ENCODE data around the gene C19orf12.
"Not testable (repeated sequence)": the region's sequence is repeated elsewhere in the genome, so short reads cannot be mapped to it uniquely, and the experiment has no call there.

Gene C19orf12

DNA sequence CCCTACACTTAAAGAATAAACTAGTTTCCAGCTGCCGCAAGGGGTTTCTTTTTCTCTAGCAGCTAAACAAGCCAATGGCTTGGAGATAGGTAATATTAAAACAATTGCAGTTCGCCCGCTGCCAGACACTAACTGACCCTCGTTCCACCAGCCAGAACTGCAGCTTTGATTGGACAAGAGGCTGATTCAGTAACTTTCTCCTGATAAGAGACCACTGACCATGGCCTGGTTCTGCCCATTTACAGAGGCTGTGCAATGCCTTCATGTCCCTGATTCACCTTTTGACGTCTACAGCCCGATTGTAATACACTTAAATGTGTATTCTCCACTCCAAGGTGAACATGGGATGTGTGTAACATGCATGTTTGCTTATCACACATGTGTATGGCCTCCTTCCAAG, 12.8 kb upstream of the C19orf12 start:
- no peak for DNase-seq

DNA sequence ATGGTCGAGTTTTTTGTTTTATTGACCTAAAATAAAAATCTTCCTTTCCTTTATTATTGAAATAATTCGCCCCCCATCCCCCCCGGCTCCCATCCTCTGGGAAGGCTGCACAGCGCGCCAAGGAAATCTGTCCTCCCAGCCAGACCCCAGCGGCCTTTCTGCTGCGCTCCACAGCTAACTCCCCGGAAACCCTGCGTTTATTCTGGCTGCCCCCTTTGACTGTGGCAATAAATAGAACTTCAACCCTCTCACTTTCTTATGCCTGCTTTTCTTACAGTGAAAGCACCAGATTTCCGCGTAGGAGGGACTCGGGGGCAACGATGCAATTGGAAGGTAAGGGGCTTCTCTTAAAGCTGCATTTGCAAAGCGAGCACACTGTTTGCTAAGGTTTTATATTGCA, 9.7 kb upstream of the C19orf12 start:
- no peak for DNase-seq

DNA sequence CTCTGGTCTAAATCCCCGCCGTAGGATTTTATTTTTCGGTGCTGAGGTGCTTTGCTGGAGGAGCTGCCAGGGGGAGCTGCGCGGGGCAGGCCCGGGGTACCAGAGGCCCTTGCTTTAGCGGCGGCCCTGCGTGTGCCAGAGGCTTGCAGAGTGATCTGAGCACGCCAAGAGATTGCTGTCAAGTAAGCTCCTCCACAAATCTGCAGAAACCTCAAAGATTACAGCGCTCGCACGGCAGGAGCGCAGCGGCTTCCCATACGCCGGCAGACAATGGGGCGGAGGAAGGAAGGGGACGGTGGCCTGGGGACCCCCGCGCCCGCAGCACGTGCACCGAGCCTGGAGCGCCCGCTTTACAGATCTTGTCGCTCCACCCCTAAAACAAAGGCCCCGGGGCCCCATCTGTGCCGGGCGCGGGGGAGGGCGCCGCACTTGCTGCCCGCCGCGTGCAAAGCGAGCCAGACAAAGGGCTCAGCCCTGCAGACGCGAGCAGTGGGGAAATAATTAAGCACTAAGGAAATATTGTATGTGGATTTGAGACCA, 9.1 kb upstream of the C19orf12 start:
- DNase-seq: no peak

DNA sequence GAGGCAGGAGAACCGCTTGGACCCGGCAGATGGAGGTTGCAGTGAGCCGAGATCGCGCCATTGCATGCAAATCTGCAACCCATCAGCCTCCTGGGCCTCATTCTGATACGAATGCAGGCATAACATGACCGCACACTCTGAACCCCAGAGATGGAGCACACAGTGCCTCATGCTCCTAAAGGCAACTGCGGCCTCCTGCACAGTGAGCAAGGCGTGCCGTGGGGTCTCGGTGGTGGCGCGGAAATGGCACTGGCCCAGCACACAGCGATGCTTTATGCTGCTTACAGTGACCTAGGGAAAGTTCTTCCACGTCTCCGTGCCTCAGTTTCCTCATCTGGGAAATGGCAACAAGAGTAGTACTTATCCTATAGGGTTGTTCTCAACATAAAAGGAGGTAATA, 2.0 kb upstream of the C19orf12 start:
- DNase-seq: no peak

DNA sequence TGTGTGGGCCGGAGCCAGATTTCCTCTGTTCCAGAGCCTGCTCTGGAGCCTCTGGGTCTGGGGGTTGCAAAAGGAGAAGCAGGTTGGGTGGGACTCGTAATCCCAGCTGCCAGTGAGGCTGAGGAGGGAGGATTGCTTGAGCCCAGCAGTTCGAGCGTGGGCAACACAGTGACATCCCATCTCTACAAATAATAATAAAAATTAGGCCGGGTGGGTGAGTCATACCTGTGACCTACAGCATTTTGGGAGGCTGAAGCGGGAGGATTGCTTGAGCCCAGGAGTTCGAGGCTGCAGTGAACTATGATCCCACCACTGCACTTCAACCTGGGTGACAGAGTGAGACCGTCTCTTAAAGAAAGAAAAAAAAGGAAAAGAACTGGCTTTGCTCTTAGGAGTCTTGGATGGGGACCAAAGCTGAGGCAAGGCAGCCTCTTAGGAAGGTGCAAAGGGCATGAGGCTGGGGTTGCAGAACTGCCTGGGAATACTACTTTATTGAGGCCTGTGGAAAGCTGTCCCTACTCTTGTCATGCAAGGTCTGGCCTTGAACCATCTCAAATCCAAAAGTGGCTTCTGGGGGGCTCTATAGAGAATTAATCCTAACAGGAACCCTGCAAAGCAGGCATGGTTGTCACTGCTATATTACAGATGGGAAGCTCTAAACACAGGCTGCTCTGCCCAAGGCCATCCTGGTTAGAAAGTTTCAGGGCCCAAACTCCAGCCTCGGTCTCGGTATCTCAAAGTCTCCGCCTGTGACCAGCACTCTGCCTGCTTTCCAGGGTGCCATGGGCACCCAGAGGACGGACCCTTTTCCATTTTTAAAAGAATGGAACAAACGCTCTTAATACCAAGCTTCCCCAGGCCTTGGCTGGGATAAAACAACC, 880 bp upstream of the C19orf12 start:
- no peak for DNase-seq

DNA sequence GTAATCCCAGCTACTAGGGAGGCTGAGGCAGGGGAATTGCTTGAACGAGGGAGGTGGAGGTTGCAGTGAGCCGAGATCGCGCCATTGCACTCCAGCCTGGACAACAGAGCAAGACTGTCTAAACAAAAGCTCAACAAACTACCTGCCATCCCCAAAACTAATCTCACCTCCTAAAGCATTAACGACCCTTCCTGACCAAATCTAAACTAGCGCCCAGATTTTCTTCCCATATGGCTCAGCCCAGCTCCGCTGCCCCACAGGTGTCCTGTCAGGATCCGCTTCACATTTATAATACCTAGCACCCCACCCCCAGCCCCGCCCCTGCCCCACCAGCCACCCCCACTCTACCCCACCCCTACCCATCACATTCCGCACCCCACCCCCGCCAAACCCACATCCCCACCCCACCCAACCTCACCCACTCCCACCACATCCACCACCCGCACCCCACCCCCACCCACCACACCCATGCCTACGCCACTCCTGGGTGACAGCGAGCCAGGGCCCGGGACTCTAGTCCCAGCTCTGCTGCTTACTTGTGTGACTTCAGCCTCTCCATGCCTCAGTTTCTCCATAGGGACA, 599 bp downstream of the C19orf12 start:
- peak; percentile 69 for DNase-seq

DNA sequence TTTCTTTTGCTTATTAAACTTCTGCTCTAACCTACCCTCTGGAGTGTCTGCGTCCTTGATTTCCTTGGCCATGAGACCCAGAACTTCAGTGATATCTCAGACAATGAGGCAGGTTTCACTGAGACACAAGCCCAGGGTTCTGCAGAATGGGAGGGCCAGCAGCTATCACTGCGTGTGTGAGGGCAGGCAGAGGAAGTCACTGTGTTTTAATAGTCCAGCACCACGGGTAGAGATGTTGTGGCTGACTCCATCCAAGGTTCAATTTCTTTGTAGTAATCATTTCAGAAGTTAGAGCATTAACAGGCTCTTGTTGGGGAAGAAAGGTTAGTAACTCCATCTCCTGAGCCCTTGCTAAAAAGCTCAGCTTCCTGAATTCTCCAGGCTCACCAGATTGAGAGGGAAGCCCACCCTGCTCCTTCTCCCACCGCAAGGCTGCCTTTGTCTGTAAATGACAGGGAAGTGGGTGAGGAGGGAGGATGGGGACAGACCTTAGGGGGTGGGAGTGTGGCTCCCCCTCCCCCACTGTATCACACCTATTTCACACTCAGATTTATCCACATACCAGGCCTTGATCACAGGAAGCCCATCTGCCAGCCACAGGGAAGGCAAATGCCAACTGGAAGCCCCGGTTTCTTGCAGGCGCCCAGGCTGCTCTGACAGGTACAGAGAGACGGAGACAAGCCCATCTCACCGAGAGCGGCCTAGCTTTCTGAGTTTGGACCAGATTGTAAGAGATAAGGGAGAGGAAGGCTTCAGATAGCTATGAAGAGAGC, 2.1 kb downstream of the C19orf12 start:
- DNase-seq: no peak

DNA sequence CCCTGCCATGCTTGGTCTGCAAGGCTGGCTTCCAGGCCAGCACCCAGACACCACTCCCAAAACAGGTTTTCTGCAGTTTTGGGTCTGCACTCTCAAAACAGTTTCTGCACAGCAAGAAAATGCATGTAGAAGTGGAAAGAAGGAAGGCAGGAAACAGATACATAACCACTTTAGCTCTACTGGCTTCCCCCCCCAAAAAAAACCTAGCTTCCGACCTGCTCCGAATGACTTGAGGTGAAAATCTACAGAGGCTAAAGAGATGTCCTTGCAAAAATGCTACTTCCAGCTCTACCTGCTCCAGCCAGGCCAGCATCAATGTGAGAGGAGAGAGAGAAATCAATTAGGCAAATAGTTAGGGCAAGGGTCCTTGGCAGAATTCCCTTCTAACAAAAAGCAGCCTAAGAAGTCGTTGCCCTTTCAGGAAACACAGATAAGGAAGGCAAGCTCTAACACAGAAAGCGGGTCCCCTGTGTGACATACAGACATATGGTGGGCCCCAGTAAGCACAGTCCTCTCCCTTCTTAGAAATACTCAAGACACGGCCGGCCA, 3.4 kb downstream of the C19orf12 start:
- DNase-seq: no peak

DNA sequence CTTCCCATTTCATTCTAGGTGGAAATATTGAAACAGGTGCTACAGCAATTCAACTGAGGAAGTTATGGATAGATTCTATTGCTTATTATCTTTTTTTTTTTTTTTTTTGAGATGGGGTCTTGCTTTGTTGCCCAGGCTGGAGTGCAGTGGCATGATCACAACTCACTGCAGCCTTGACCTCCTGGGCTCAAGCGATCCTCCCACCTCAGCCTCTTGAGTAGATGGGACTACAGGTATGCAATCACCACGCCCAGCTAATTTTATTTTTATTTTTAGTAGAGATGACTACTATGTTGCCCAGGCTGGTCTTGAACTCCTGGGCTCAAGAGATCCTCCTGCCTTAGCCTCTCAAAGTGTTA, 5.6 kb downstream of the C19orf12 start:
- not testable (repeated sequence) for DNase-seq

DNA sequence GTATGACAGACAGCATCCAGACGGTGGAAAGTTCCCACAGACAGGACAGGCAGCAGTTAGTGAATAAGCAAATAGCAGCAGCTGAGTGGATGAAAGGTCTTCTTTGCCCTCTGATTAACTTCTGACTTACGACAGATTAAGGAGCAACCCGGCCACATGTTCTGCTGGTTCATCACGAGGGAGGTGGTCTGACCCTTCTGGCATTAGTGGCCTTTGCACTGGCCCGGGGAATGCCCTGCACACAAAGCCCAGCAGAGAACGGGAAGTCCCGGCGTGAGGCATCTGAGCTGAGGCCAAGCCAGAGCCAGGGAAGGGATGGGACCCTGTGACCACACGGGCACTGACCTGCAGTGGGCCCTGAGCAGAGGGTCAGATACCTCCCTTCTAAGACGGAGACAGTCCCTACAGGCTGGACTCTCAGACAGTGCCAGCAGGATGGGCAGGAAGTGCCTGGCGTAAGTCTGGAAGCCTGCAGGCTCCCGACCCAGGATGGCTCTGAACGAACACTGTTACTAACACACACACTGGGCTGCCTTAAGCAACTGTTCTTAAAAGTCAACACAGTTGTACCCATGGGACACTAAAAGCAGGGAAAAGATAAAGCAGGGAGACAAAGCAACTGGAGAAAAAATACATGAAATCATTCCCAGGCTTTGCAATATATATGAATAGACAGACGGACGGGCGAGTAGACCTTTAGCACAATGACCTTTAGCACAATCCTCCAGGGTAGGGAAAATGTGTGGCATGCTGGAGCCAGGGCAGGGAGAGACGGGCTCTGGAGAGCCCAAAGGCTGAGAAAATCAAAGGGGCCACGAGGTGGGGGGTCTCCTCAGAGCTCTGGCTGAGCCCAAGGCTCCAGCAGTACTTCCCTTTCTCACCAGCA, 6.3 kb downstream of the C19orf12 start:
- DNase-seq: no peak

DNA sequence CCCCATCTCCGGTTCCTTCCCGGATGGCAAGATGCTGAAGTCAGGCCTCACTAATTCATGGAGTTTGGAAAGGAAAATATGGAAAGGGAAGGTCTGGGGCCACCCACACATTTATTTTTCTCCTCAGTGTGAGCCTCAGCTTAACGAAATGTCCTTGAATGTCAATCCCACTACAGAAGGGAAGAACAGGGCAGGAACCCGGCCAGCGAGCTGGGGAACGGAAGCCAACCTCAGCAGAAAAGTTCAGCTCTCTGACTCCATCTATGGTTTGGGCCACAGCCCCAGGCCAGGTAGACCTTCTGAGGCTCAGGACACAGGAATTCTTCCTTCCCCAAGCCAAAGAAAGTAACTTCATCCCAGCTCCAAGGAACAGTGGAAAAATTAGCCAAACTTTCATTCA, 8.4 kb downstream of the C19orf12 start:
- no peak for DNase-seq

DNA sequence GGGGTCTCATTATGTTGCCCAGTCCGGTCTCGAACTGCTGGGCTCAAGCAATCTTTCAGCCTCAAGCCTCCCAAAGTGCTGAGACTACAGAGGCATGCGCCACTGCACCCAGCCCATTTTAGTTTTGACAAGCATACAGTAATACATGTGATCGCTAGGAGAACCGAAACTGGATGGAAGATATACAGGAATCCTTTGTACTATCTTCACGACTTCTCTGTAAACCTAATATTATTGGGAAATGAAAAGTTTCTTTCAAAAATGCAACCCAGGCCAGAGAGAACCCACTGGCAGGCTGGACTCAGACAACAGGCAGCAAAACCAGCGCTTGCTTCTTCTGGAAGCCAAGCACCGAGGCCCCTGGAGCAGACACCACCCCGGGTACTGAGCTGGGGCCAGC, 9.4 kb downstream of the C19orf12 start:
- DNase-seq: no peak

DNA sequence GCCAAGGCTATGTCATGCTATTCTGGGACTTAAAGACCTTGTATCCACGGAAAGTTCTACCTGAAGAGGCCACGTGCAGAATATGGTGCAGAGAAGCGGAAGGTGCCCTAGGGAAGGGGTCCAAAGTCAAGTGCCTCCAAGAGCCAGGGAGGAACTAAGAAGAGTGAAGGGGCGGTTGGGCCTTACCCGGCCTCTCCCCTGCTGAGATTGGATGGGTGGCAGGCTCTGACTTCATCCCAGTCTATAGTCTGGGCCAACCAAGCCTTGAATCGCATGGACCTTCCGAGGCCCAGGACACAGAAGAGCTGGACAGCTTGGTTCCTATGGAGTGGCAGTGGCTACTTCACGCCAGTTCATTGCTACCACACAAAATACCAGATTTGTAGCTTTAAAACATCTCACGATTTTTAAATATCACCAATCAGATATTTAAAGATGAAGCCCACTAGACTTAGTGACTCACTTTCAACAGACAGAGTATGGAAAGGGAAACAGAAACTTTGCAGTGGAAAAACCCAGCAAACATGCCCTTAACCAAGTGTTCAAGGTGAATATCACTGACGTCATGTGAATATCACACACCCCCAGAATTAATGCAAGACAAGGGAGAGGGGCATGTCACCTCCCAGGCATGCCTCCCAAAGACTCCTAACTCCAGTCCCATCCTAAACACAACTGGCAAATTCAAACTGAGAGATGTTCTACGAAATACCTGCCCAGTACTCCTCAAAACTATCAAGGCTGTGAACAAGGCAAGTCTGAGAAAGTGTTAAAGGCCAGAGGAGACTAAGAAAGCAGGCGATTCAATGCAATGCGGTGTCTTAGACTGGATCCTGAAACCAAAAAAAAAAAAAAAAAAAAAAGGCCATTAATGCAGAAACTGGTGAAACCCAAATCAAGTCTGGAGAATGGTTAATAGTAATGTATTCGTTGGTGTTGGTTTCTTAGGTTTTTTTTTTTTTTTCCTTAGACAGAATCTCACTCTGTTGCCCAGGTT, 10.2 kb downstream of the C19orf12 start:
- no peak for DNase-seq

DNA sequence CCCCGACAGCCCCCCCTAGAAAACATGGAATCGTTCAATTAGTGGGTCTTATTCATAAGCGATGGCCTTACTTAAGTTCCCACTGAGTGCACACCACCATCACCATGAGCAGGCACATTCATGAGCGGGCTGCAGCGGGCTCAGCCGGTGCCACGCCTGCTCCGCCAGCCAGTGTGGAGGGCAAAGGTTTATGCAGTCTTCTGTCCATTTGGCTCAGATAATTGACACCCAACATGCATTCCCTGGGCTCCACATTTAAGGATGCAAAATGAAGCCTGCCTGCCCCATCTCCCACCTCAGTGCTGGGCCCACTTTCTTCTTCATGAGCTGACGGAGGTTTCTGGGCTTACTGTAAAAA, 12.1 kb downstream of the C19orf12 start:
- no peak for DNase-seq

DNA sequence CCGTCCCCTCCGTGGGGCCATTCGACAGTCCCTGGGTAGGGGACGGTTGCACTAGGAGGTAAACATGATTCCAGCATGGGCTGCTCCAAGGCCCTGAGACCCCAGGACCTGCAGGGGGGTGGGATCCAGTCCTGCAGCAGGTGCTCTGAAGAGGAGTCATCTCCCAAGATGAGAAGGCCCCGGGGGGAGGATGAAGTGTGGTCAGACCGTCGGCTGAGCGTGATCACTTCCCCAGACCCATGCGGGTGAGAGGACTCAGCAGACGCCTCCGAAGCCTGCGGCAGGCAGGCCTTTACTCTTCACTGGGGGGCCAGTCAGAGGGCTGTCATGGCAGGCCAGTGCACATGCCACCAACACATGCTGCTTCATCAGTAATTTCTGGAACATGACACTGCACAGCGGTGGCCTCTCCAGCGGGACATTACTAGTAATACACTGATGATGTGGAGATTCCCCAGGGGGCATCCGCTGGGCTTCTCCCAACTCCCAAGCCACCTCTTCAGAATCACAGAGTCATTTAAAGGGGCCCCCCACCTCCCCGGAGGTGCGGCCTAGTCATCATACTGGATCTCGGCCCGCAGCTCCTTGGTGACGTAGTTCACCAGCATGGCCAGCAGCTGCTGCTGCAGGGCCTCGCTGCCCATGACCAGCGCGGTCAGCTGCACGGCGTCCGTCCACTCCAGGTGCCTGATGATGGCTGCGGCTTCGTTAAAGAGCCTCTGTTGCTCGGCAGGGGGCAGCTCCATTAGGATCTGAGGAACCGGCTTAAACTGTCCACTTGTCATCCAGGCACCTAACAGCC, 12.7 kb downstream of the C19orf12 start:
- DNase-seq: no peak

DNA sequence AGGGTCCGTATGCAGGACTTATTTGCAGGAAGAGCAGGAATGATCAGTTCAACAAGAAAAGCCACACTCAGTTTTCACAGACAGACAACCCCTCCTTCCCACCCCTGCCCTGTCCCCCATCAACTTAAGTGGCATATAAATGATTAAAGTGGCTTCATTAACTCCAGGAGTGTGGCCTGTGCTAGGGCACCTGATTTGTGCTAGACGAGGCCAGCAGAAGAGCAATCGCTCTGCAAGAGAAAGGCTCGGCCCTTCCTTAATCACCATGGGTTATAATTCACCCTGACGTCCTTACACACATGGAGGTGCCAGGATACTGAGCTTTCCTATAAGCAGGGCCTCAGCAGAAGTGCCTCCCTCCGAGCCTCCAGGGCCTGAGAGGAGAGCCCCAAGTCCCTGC, 14.6 kb downstream of the C19orf12 start:
- DNase-seq: no peak

DNA sequence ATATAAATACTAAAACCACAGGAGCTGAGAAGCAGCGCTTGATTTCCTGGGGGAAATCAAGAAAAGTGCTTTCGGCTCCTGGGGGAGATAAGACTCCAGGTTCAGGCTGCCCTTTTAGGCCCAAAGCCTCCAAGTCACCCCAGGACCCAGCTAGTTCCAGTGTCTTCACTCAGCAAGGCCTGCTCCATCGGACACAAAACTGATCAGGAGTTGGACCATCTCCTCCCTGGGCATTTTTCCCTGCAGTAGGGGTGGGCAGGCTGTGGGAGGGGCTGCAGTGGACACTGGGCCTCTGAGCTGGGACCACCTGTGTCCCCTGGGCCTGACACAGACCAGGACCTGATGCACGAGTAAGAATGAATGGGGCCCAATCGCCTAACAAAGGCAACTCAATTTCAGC, 15.2 kb downstream of the C19orf12 start:
- no peak for DNase-seq

DNA sequence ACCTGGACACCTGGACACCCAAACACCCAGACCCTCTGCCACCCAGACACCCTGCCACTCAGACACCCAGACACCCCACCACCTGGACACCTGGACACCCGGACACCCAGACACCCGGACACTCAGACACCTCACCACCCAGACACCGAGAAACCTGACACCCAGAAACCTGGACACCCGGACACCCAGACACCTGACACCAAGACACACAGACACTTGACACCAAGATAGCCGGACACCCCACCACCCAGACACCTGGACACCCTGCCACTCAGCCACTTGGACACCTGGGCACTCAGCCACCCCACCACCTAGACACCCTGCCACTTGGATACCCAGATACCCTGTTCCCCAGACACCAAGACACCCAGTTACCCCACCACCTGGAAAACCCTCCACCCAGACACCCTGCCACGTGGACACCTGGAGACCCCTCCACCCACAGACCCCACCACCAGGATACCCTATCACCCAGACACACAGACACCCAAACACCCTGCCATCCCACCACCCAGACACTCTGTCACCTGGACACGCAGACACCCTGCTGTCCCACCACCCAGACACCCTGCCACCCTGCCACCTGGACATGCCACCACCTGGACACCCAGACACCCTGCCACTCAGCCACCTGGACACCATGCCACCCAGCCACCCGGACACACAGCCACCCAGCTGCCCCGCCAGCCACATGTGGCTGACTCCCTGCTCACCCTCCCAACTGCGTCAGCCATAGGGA, 17.4 kb downstream of the C19orf12 start:
- no peak for DNase-seq

DNA sequence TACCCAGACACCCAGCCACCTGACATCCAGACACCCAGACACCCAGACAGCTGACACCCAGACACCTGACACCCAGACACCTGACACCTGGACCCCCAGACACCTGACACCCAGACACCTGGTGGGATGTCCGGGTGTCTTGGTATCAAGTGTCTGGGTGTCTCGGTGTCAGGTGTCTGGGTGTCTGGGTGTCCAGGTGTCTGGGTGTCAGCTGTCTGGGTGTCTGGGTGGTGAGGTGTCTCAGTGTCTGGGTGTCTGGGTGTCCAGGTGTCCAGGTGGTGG, 18.6 kb downstream of the C19orf12 start:
- no peak for DNase-seq

Data from CD4-positive, alpha-beta T cell treated with Interleukin-15 for 1 hour (primary cell).